Epithelial cell of proximal tubule (primary cell): ENCODE results near the gene OTOA. TPM values are rescaled to one million over a fixed set of nuclear protein-coding genes. Genes with fewer than 3 reads are reported as not detected.

ENCODE experiments used
- DNase-seq: peaks from one replicate; pipeline ENCODE4 v3.0.0-alpha.2; 2011; ENCODE audit warnings: low read depth
- H3K4me3 ChIP-seq: 2 replicates; pipeline ENCODE4 v1.5.1; 2011; ENCODE audit warnings: low read depth, mild to moderate bottlenecking, low read length
- total RNA-seq: library from RNA; depleted of rRNA; stranded (reverse); fragments of >200 nt; gene quantifications from 2 replicates; pipeline ENCODE4 v1.2.3, GENCODE V29; 2015
- TF ChIP-seq, protein P1 (sequence below): conservative IDR thresholded peaks from 2 replicates; pipeline ENCODE4 v1.5.1; 2012; ENCODE audit warnings: low read depth, mild to moderate bottlenecking, low read length

Gene OTOA
- total RNA-seq, 1 donor from 2014 or later: not detected

DNA sequence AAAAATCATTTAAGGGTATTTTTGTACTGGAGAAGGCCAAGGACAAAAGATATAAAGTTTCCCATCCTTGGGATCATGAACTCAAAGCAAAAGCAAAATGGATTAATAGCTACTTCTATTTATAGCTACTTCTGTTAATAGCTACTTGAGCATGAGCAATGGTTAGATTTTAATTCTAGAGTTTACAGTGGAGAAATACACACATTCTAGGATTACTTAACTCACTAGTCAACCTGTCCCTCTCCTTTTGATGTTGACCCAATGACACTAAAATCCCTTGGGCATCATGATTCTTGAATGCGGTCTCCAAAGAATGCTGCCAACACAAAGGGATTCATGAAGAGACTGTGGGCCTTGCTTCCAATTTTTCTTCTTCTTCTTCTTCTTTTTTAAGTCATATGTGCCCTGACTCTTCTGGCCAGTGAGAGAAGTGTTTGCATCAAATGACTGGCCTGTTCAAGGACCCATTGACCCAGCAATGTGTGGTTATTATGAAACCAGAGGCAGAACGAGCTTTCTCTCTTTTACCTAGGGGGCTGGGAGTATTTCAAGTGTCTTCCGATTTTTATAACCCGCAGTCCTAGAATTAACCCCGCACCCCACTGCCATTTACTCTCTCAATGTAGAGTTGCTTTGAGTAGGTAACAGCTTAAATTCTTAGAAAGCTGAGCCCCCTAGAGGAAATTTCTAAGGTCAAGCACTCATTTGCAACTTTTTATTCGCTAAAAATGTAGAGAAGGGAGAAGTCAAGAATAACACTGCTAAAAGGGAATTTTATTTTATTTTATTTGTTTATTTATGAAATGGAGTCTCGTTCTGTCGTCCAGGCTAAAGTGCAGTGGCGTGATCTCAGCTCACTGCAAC is 34.6 kb downstream of the OTOA start:
- TF ChIP-seq, protein P1, sequence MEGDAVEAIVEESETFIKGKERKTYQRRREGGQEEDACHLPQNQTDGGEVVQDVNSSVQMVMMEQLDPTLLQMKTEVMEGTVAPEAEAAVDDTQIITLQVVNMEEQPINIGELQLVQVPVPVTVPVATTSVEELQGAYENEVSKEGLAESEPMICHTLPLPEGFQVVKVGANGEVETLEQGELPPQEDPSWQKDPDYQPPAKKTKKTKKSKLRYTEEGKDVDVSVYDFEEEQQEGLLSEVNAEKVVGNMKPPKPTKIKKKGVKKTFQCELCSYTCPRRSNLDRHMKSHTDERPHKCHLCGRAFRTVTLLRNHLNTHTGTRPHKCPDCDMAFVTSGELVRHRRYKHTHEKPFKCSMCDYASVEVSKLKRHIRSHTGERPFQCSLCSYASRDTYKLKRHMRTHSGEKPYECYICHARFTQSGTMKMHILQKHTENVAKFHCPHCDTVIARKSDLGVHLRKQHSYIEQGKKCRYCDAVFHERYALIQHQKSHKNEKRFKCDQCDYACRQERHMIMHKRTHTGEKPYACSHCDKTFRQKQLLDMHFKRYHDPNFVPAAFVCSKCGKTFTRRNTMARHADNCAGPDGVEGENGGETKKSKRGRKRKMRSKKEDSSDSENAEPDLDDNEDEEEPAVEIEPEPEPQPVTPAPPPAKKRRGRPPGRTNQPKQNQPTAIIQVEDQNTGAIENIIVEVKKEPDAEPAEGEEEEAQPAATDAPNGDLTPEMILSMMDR: no peak
- no peak overlapping the region for H3K4me3 ChIP-seq
- no peak for DNase-seq

DNA sequence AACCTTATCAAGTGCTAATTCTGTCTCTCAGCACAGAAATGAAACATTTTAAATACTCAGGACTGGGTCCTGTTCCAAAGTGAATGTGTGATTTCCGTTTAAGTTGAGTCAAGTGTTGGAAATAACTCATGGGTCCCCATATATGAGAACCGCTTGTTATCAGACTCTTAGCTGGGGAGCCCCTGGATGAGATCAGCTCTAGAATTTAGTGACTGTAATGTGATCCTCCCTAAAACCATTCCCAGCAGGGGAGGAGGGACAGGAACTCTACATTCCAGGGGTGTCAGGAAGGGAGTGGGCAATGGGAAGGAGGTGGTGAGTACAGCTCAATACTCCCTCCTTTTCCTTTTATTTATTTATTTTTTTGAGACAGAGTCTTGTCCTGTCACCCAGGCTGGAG is 37.5 kb downstream of the OTOA start:
- TF ChIP-seq, protein P1: no peak
- DNase-seq: no peak
- no peak overlapping the region for H3K4me3 ChIP-seq

DNA sequence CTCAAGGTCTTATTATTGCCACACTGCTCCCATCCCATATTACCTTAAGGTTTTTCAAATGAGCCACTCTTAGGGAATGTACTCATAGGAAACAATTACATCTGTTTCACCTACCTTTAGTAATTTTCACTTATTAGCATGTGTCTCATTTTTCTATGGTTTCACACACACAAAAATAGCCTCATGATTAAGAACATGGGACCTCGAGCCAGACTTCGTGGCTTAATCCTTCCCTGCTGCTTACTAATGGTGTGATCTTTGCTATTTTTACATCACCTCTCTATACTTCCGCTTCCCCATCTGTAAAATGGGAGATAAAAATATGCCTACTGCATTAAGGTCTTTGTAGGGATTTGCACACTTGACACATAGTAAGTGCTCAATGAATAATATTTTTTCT is 38.5 kb downstream of the OTOA start:
- no peak for DNase-seq
- H3K4me3 ChIP-seq: no peak overlapping the region
- TF ChIP-seq, protein P1: no peak

GRCh38 chr16:21703156-21703555 is 39.4 kb downstream of the OTOA start:
- no peak overlapping the region for H3K4me3 ChIP-seq

DNA sequence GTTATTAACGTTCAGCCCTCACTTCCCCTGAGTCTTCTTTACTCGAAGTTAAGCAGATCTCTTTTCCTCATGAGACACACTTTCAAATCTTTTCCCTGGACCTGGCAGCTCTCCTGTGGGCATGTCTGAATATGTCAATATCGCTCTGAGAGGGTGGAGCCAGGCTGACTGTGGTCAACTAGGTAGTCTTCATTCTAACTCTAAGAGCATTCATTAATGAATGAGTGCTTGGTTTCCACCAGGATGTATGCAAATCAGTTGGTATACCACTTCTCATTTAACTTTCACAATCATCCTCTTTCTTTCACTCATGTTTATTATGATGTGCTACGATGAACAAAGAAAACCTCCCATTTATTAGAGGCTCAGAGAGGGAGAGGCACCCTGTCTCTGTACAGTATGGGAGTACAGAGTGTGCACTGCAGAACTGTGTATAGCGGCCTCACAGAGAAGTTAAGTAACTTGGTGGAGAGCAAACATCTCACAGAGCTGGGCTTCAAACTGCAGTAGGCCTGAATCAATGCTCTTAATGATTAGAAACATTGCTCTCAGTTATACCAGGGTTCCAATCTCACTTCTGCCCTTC is 39.9 kb downstream of the OTOA start:
- DNase-seq: no peak
- TF ChIP-seq, protein P1: no peak
- H3K4me3 ChIP-seq: no peak overlapping the region

More at GRCh38 chr16:21703156-21703555, 39.4 kb downstream of the OTOA start:
- DNase-seq: no peak
- TF ChIP-seq, protein P1: no peak

DNA sequence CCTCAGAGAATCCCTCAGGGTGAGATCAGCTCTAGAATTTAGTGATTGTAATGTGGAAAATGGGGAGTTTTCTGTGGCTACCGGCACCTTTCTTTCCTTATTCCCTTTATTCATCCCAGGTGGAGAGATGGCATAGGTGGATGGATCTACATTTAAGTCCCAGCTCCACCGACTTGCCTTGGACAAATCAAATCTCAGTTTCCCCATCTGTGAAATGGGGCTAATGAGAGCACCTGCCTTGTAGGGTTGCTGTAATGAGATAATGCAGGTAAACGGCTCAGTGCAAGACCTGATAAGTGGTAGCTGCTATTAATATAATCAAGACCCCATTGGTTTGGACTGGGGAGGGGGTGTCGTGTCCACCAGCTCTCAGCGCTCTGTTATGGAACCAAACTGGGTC is 40.5 kb downstream of the OTOA start:
- H3K4me3 ChIP-seq: no peak overlapping the region
- TF ChIP-seq, protein P1: no peak
- no peak for DNase-seq

DNA sequence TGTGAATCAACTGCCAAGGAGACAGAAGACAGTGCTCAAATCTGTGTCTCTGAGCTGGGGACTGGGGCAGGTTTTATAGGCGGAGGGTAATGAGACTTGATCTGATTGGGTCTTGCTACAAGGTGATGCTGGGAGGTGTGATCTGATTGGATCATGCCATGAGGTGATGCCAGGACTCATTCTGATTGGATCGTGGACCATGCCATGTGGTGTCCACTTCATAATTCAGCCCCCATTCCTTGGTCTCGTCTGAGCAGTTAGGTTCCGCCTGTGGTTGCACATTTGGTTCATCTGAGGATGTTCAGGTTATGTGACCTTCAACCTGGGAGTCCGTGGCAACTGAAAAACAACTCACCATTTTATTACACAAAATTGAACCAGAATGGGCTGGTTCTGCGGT is 41.0 kb downstream of the OTOA start:
- TF ChIP-seq, protein P1: no peak
- H3K4me3 ChIP-seq: no peak overlapping the region
- no peak for DNase-seq
